ENCODE data around the gene DYNLT5.

- TF ChIP-seq, protein P1, sequence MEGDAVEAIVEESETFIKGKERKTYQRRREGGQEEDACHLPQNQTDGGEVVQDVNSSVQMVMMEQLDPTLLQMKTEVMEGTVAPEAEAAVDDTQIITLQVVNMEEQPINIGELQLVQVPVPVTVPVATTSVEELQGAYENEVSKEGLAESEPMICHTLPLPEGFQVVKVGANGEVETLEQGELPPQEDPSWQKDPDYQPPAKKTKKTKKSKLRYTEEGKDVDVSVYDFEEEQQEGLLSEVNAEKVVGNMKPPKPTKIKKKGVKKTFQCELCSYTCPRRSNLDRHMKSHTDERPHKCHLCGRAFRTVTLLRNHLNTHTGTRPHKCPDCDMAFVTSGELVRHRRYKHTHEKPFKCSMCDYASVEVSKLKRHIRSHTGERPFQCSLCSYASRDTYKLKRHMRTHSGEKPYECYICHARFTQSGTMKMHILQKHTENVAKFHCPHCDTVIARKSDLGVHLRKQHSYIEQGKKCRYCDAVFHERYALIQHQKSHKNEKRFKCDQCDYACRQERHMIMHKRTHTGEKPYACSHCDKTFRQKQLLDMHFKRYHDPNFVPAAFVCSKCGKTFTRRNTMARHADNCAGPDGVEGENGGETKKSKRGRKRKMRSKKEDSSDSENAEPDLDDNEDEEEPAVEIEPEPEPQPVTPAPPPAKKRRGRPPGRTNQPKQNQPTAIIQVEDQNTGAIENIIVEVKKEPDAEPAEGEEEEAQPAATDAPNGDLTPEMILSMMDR (IDR thresholded peaks at IDR 0.05), result no peak
- TF ChIP-seq POLR2AphosphoS5 (IDR thresholded peaks at IDR 0.05; ENCODE audit: low read depth, low read length), result no peak
Observed at GRCh38 chr1:66739401-66740157, 12.7 kb upstream of the DYNLT5 start.

Data from Panc1 (cell line).